GM12891 (cell line): ENCODE data around the gene MIA2.

Source experiments
- PAX5 ChIP-seq: IDR thresholded peaks from 2 replicates; pipeline ENCODE4 v1.6.1; 2011; ENCODE audit warnings: low read length, moderate library complexity, mild to moderate bottlenecking; ENCODE audit not compliant: insufficient read depth, severe bottlenecking
- POLR2A ChIP-seq: IDR thresholded peaks from 2 replicates; pipeline ENCODE4 v1.6.1; 2011; ENCODE audit warnings: low read depth, low read length, control low read depth
- POLR2AphosphoS5 ChIP-seq: IDR thresholded peaks from 2 replicates; pipeline ENCODE4 v1.6.1; 2011; ENCODE audit warnings: low read depth, low read length, control low read depth
- POU2F2 ChIP-seq: IDR thresholded peaks from 2 replicates; pipeline ENCODE4 v1.6.1; 2011; ENCODE audit warnings: low read depth, mild to moderate bottlenecking, control low read depth, low read length, moderate library complexity
- SPI1 ChIP-seq: IDR thresholded peaks from 2 replicates; pipeline ENCODE4 v1.6.1; 2011; ENCODE audit warnings: low read depth, low read length, control low read depth
- TAF1 ChIP-seq: IDR thresholded peaks from 2 replicates; pipeline ENCODE4 v1.6.1; 2011; ENCODE audit warnings: low read depth, low read length, control low read depth

DNA sequence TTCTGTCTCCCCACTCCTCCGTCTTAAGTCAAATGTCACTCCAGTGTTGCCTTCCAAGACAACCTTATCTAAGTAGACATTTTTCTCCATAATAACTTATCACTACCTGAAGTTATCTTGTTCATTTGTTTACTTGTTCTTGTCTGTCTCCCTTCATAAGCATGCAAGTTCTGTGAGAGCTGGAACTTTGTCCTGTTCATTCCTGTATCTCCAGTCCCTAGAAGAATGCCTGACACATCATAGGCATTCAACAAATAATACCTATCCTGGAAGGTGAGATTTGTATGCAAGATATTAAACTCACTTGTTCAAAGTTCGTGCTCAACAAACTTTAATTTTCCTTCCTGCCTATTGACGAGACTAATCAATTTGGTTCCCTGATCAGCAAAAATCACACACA is 5.7 kb upstream of the MIA2 start:
- TF ChIP-seq POLR2AphosphoS5 (no peak), POLR2A (no peak), TAF1 (no peak), SPI1 (no peak), POU2F2 (no peak), PAX5 (no peak)
